22Rv1 (cell line): ENCODE data around the gene SH3PXD2A.

Experiments used
- CTCF ChIP-seq: fragments of 450-650 bp; IDR thresholded peaks from 2 replicates; pipeline ENCODE4 v1.5.1; 2017; ENCODE audit warnings: mild to moderate bottlenecking
- ZFX ChIP-seq: fragments of 450-650 bp; IDR thresholded peaks from 2 replicates; pipeline ENCODE4 v1.6.1; 2017; ENCODE audit warnings: antibody characterized with exemption, borderline replicate concordance

- TF ChIP-seq CTCF (no peak), ZFX (no peak)
Measured at GRCh38 chr10:103707956-103708626, 147.3 kb downstream of the SH3PXD2A start.
